ENCODE measurements around the gene TAF10.

The TAF10 gene

GRCh38 chr11:6612213-6613041 lies at the start of gene TAF10:
Gene TAF10 (minus strand): TSS chr11:6612216. CDS start chr11:6612189, 27 bp downstream.
- DNase-seq, result peak; percentile 56 to 97 (median 90)

GRCh38 chr11:6660712-6661111 lies 48.7 kb upstream of the TAF10 start:
- DNase-seq, result no peak

- no peak for DNase-seq
Measured at GRCh38 chr11:6658647-6659046, 46.6 kb upstream of the TAF10 start.

GRCh38 chr11:6657346-6657745 lies 45.3 kb upstream of the TAF10 start:
- no peak for DNase-seq

- no peak for DNase-seq
Measured at GRCh38 chr11:6656936-6657335, 44.9 kb upstream of the TAF10 start.

GRCh38 chr11:6656584-6656915 lies 44.5 kb upstream of the TAF10 start:
- no peak for DNase-seq

- peak in 2 of 56 donors; percentile 8 to 20 for DNase-seq
Measured at GRCh38 chr11:6655790-6656583, 44.0 kb upstream of the TAF10 start, which contains the start of gene DCHS1. Gene DCHS1 (minus strand): TSS chr11:6655809. CDS start chr11:6641613, 14,196 bp downstream.

- DNase-seq, result peak in 8 of 56 donors; percentile 34 to 80 (median 50)
Measured at GRCh38 chr11:6655020-6655789, 43.2 kb upstream of the TAF10 start.

GRCh38 chr11:6654281-6655019 lies 42.4 kb upstream of the TAF10 start:
- DNase-seq, result peak in 23 of 56 donors; percentile 20 to 80 (median 51)

- no peak for DNase-seq
Measured at GRCh38 chr11:6653656-6654055, 41.6 kb upstream of the TAF10 start.

GRCh38 chr11:6653097-6653496 lies 41.1 kb upstream of the TAF10 start:
- DNase-seq, result no peak

GRCh38 chr11:6652182-6652581 lies 40.2 kb upstream of the TAF10 start:
- DNase-seq, result no peak

GRCh38 chr11:6650980-6651379 lies 39.0 kb upstream of the TAF10 start:
- no peak for DNase-seq

GRCh38 chr11:6650104-6650503 lies 38.1 kb upstream of the TAF10 start:
- no peak for DNase-seq

- DNase-seq, result no peak
Measured at GRCh38 chr11:6648501-6648900, 36.5 kb upstream of the TAF10 start.

- DNase-seq, result no peak
Measured at GRCh38 chr11:6647836-6648235, 35.8 kb upstream of the TAF10 start.

GRCh38 chr11:6646918-6647679 lies 35.1 kb upstream of the TAF10 start:
- DNase-seq, result peak in 2 of 56 donors; percentile 12 to 14

GRCh38 chr11:6646576-6646917 lies 34.5 kb upstream of the TAF10 start:
- no peak for DNase-seq

GRCh38 chr11:6646071-6646470 lies 34.1 kb upstream of the TAF10 start:
- no peak for DNase-seq

GRCh38 chr11:6642957-6643356 lies 30.9 kb upstream of the TAF10 start:
- no peak for DNase-seq

Data from amygdala (tissue), 56 donors.